K562 (cell line): ENCODE results near the gene MECR. TPM values are rescaled to one million over a fixed set of nuclear protein-coding genes. Genes with fewer than 3 reads are reported as not detected.

Experiments
- COPS2 ChIP-seq: fragments of 450-650 bp; conservative IDR thresholded peaks from 2 replicates; pipeline ENCODE4 v1.6.1; 2016; ENCODE audit warnings: mild to moderate bottlenecking, moderate library complexity
- RUNX1 ChIP-seq: sonication (generic); IDR thresholded peaks from 2 replicates; pipeline ENCODE4 v1.6.1; 2016; ENCODE audit warnings: antibody characterized with exemption, low read depth
- ZNF324 ChIP-seq: fragments of 250-450 bp; sonication (Bioruptor Pico); IDR thresholded peaks from 2 replicates; pipeline ENCODE4 v1.4.0; 2020; ENCODE audit warnings: mild to moderate bottlenecking
- polyA plus RNA-seq, 8 experiments: library from polyadenylated mRNA; depleted of rRNA in 4 of 8; stranded (reverse) in 5 of 8; unstranded in 3 of 8; fragments of >200 nt; fragmentation: Nextera tagmentation in 2 of 8; fragmentation: Illumina TruSeq in 1 of 8; extraction: Ambion mirVana in 2 of 8; extraction: Trizol in 1 of 8; gene quantifications; 2 replicates each; pipeline versions ENCODE4 v1.2.1 to v1.2.3, GENCODE V29; 2011 to 2014; ENCODE audit warnings: inconsistent platforms in 1 of 8, missing spikeins in 1 of 8
- total RNA-seq, 7 experiments: library from RNA; depleted of rRNA in 6 of 7; stranded (reverse); fragments of >200 nt in 6 of 7; fragmentation: Illumina TruSeq in 2 of 7; extraction: Trizol in 2 of 7; gene quantifications; 2 replicates each; pipeline versions ENCODE4 v1.2.1 to v1.2.3, GENCODE V29; 2011 to 2021; ENCODE audit warnings: low replicate concordance in 1 of 7
- TF ChIP-seq, protein P1 (sequence below): fragments of 450-650 bp; IDR thresholded peaks from 2 replicates; pipeline ENCODE4 v1.6.1; 2017; ENCODE audit warnings: antibody characterized with exemption, mild to moderate bottlenecking
- TF ChIP-seq, protein P2 (sequence below): fragments of 450-650 bp; IDR thresholded peaks from 2 replicates; pipeline ENCODE4 v1.6.1; 2016

MECR gene
- total and polyA plus RNA-seq, 9 of the 15 experiments (the other 6 are each of a cell fraction or from before 2014, with no cell fraction given): 10.4 to 58.6 (median 42.9) TPM

- no peak for TF ChIP-seq ZNF324 (CRISPR knock-in tag)
- TF ChIP-seq, protein P1, sequence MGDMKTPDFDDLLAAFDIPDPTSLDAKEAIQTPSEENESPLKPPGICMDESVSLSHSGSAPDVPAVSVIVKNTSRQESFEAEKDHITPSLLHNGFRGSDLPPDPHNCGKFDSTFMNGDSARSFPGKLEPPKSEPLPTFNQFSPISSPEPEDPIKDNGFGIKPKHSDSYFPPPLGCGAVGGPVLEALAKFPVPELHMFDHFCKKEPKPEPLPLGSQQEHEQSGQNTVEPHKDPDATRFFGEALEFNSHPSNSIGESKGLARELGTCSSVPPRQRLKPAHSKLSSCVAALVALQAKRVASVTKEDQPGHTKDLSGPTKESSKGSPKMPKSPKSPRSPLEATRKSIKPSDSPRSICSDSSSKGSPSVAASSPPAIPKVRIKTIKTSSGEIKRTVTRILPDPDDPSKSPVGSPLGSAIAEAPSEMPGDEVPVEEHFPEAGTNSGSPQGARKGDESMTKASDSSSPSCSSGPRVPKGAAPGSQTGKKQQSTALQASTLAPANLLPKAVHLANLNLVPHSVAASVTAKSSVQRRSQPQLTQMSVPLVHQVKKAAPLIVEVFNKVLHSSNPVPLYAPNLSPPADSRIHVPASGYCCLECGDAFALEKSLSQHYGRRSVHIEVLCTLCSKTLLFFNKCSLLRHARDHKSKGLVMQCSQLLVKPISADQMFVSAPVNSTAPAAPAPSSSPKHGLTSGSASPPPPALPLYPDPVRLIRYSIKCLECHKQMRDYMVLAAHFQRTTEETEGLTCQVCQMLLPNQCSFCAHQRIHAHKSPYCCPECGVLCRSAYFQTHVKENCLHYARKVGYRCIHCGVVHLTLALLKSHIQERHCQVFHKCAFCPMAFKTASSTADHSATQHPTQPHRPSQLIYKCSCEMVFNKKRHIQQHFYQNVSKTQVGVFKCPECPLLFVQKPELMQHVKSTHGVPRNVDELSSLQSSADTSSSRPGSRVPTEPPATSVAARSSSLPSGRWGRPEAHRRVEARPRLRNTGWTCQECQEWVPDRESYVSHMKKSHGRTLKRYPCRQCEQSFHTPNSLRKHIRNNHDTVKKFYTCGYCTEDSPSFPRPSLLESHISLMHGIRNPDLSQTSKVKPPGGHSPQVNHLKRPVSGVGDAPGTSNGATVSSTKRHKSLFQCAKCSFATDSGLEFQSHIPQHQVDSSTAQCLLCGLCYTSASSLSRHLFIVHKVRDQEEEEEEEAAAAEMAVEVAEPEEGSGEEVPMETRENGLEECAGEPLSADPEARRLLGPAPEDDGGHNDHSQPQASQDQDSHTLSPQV: no peak
- TF ChIP-seq, protein P2, sequence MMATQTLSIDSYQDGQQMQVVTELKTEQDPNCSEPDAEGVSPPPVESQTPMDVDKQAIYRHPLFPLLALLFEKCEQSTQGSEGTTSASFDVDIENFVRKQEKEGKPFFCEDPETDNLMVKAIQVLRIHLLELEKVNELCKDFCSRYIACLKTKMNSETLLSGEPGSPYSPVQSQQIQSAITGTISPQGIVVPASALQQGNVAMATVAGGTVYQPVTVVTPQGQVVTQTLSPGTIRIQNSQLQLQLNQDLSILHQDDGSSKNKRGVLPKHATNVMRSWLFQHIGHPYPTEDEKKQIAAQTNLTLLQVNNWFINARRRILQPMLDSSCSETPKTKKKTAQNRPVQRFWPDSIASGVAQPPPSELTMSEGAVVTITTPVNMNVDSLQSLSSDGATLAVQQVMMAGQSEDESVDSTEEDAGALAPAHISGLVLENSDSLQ: no peak
- TF ChIP-seq RUNX1: no peak
- no peak for TF ChIP-seq COPS2
- TF ChIP-seq, all 486 proteins: peak for 0
Measured at GRCh38 chr1:29213055-29213454, 17.7 kb downstream of the MECR start (continued).
